ENCODE measurements around the gene TTC21A.

The TTC21A gene

GRCh38 chr3:39183211-39184080 lies 76.0 kb downstream of the TTC21A start:
- no peak for DNase-seq

GRCh38 chr3:39184081-39184967 lies 76.8 kb downstream of the TTC21A start:
- no peak for DNase-seq

- no peak for DNase-seq
Observed at GRCh38 chr3:39184968-39185285, 77.4 kb downstream of the TTC21A start.

- DNase-seq, result no peak
Observed at GRCh38 chr3:39185326-39185958, 78.0 kb downstream of the TTC21A start.

GRCh38 chr3:39185959-39186691 lies 78.6 kb downstream of the TTC21A start:
- no peak for DNase-seq

- DNase-seq, result no peak
Observed at GRCh38 chr3:39186692-39187151, 79.2 kb downstream of the TTC21A start.

GRCh38 chr3:39187372-39188155 lies 80.1 kb downstream of the TTC21A start:
- no peak for DNase-seq

Measured in CD4-positive, alpha-beta T cell treated with Interleukin-17A for 4 hours (primary cell).